HepG2 (cell line): ENCODE measurements around the gene ARIH1. TPM values are rescaled to one million over a fixed set of nuclear protein-coding genes. Genes with fewer than 3 reads are reported as not detected.

Experiments
- DNMT3B ChIP-seq: conservative IDR thresholded peaks from 2 replicates; pipeline ENCODE4 v1.6.1; 2016; ENCODE audit warnings: missing biosample characterization, control low read depth
- FOXJ3 ChIP-seq: sonication (generic); formaldehyde crosslinking; IDR thresholded peaks from 2 replicates; pipeline ENCODE4 v1.4.0; 2020; ENCODE audit warnings: missing genetic modification reagents, mild to moderate bottlenecking, borderline replicate concordance
- PHF21A ChIP-seq: sonication (generic); formaldehyde crosslinking; IDR thresholded peaks from 2 replicates; pipeline ENCODE4 v1.5.0; 2020; ENCODE audit warnings: mild to moderate bottlenecking, missing genetic modification reagents
- SAFB2 ChIP-seq: sonication (generic); formaldehyde crosslinking; IDR thresholded peaks from 2 replicates; pipeline ENCODE4 v1.5.1; 2020; ENCODE audit warnings: missing genetic modification reagents, low read depth, mild to moderate bottlenecking, borderline replicate concordance
- SALL2 ChIP-seq: sonication (generic); formaldehyde crosslinking; IDR thresholded peaks from 2 replicates; pipeline ENCODE4 v1.8.1; 2023; ENCODE audit warnings: mild to moderate bottlenecking, missing genetic modification reagents, inconsistent platforms
- SIX1 ChIP-seq: sonication (generic); formaldehyde crosslinking; IDR thresholded peaks from 2 replicates; pipeline ENCODE4 v1.4.0; 2020; ENCODE audit warnings: missing genetic modification reagents, borderline replicate concordance
- SMARCE1 ChIP-seq: fragments of 450-650 bp; IDR thresholded peaks from 2 replicates; pipeline ENCODE4 v1.6.1; 2017; ENCODE audit warnings: borderline replicate concordance
- SNAI1 ChIP-seq: sonication (generic); formaldehyde crosslinking; IDR thresholded peaks from 2 replicates; pipeline ENCODE4 v1.5.0; 2020; ENCODE audit warnings: mild to moderate bottlenecking, missing genetic modification reagents, borderline replicate concordance
- ZBTB7A ChIP-seq: sonication (generic); formaldehyde crosslinking; IDR thresholded peaks from 2 replicates; pipeline ENCODE4 v1.8.0; 2022; ENCODE audit warnings: mild to moderate bottlenecking, missing genetic modification reagents
- ZNF235 ChIP-seq: sonication (generic); formaldehyde crosslinking; IDR thresholded peaks from 2 replicates; pipeline ENCODE4 v1.8.1; 2023; ENCODE audit warnings: mild to moderate bottlenecking, missing genetic modification reagents, borderline replicate concordance
- ZNF33A ChIP-seq: sonication (generic); formaldehyde crosslinking; IDR thresholded peaks from 2 replicates; pipeline ENCODE4 v1.5.1; 2020; ENCODE audit warnings: missing genetic modification reagents, mild to moderate bottlenecking, moderate library complexity, borderline replicate concordance
- ZNF430 ChIP-seq: sonication (generic); formaldehyde crosslinking; IDR thresholded peaks from 2 replicates; pipeline ENCODE4 v1.9.0; 2021; ENCODE audit warnings: mild to moderate bottlenecking, missing genetic modification reagents
- ZNF598 ChIP-seq: sonication (generic); formaldehyde crosslinking; IDR thresholded peaks from 2 replicates; pipeline ENCODE4 v1.5.1; 2020; ENCODE audit warnings: mild to moderate bottlenecking, missing genetic modification reagents, borderline replicate concordance
- ZNF7 ChIP-seq: IDR thresholded peaks from 2 replicates; pipeline ENCODE4 v1.6.1; 2016; ENCODE audit warnings: missing biosample characterization, missing genetic modification reagents
- ZNF724P ChIP-seq: sonication (generic); formaldehyde crosslinking; IDR thresholded peaks from 2 replicates; pipeline ENCODE4 v1.8.0; 2022; ENCODE audit warnings: missing genetic modification reagents, borderline replicate concordance
- polyA plus RNA-seq, 8 experiments: library from polyadenylated mRNA; depleted of rRNA in 3 of 8; stranded (reverse) in 7 of 8; unstranded in 1 of 8; fragments of >200 nt; fragmentation: Illumina TruSeq in 4 of 8; extraction: Trizol in 4 of 8; gene quantifications; 2 replicates each; pipeline versions ENCODE4 v1.2.1 to v1.2.3, GENCODE V29; 2011 to 2016; ENCODE audit warnings: low read depth in 4 of 8, missing spikeins in 1 of 8, mixed read lengths in 1 of 8; ENCODE audit not compliant: insufficient read depth in 1 of 8
- total RNA-seq, 5 experiments: library from RNA; depleted of rRNA; stranded (reverse); fragments of >200 nt; fragmentation: Illumina TruSeq; extraction: Trizol; gene quantifications; 2 replicates each; pipeline ENCODE4 v1.2.3, GENCODE V29; 2016; ENCODE audit warnings: low read depth in 1 of 5
- TF ChIP-seq, protein P1 (sequence below): sonication (generic); formaldehyde crosslinking; IDR thresholded peaks from one replicate; pipeline ENCODE4 v1.5.1; 2020; ENCODE audit warnings: mild to moderate bottlenecking, missing genetic modification reagents; ENCODE audit errors: not compliant biosample characterization

ARIH1 gene
- total and polyA plus RNA-seq, 2 of the 13 experiments (the other 11 are each of a cell fraction or from before 2014, with no cell fraction given), result 38.8 to 59.8 TPM

DNA sequence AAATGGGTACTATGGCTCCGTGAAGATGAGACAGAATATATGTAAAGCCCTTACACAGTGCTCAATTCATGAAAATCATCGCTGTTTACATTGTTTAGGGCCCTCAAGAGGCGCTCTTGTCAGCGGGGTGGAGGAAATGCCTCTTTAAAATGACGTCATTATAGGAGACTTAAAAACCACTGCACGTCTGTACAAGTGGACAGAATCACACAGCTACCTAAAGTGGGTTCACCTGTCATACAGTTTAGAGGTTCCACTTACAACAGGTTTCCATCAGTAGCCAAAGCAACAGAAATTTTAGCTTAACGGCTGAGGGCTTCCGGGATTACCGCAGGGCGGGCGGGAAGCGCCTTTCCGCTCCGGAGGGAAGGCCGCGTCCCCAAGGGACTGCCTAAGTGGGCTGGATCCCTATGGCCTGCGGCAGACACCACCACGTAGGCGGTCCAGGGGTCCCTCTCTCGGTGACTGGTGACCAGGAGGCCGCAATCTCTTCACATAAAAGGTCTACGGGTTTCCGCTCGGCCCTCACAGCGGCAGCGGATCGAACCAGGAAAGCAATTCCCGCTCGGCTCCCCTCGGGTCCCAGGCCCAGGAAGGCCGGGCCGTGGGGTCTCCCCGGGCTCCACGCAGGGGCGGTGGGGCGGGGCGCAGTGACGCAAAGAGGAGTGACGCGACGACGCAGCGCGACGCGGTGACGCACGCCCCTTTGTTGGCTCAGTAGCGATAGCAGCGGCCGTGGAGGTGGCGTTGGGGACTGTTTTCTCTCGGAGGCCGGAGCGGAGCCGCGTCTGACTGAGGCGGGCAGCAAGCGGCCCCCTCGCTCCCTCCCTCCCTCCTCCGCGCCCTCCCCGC is at the start of gene ARIH1 (continued):
- TF ChIP-seq, protein P1, sequence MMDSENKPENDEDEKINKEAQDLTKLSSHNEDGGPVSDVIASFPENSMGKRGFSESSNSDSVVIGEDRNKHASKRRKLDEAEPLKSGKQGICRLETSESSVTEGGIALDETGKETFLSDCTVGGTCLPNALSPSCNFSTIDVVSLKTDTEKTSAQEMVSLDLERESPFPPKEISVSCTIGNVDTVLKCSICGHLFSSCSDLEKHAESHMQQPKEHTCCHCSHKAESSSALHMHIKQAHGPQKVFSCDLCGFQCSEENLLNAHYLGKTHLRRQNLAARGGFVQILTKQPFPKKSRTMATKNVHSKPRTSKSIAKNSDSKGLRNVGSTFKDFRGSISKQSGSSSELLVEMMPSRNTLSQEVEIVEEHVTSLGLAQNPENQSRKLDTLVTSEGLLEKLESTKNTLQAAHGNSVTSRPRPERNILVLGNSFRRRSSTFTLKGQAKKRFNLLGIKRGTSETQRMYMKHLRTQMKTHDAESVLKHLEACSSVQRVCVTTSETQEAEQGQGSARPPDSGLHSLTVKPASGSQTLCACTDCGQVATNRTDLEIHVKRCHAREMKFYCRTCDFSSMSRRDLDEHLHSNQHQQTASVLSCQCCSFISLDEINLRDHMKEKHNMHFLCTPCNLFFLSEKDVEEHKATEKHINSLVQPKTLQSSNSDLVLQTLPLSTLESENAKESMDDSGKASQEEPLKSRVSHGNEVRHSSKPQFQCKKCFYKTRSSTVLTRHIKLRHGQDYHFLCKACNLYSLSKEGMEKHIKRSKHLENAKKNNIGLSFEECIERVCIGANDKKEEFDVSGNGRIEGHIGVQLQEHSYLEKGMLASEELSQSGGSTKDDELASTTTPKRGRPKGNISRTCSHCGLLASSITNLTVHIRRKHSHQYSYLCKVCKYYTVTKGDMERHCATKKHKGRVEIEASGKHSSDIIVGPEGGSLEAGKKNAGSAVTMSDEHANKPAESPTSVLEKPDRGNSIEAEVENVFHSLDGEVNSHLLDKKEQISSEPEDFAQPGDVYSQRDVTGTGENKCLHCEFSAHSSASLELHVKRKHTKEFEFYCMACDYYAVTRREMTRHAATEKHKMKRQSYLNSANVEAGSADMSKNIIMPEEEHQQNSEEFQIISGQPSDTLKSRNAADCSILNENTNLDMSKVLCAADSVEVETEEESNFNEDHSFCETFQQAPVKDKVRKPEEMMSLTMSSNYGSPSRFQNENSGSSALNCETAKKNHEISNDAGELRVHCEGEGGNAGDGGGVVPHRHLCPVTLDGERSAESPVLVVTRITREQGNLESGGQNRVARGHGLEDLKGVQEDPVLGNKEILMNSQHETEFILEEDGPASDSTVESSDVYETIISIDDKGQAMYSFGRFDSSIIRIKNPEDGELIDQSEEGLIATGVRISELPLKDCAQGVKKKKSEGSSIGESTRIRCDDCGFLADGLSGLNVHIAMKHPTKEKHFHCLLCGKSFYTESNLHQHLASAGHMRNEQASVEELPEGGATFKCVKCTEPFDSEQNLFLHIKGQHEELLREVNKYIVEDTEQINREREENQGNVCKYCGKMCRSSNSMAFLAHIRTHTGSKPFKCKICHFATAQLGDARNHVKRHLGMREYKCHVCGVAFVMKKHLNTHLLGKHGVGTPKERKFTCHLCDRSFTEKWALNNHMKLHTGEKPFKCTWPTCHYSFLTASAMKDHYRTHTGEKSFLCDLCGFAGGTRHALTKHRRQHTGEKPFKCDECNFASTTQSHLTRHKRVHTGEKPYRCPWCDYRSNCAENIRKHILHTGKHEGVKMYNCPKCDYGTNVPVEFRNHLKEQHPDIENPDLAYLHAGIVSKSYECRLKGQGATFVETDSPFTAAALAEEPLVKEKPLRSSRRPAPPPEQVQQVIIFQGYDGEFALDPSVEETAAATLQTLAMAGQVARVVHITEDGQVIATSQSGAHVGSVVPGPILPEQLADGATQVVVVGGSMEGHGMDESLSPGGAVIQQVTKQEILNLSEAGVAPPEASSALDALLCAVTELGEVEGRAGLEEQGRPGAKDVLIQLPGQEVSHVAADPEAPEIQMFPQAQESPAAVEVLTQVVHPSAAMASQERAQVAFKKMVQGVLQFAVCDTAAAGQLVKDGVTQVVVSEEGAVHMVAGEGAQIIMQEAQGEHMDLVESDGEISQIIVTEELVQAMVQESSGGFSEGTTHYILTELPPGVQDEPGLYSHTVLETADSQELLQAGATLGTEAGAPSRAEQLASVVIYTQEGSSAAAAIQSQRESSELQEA (CRISPR knock-in tag), result peak; percentile 89
- TF ChIP-seq SMARCE1, result no peak
- 0 out of 2 replicates have a peak, but pooled peaks have one; percentile 10 for TF ChIP-seq SIX1 (CRISPR knock-in tag)
- no peak for TF ChIP-seq ZNF7 (CRISPR knock-in tag)
- no peak for TF ChIP-seq DNMT3B
- TF ChIP-seq ZNF430 (CRISPR knock-in tag), result peak; percentile 91
- peak; percentile 96; the same call in 1 of the 2 replicates for TF ChIP-seq ZNF598
- TF ChIP-seq SALL2 (CRISPR knock-in tag), result peak; percentile 84; the same call in 1 of the 2 replicates
- no peak for TF ChIP-seq SAFB2 (CRISPR knock-in tag)
- TF ChIP-seq ZNF235 (CRISPR knock-in tag), result no peak
- no peak; the same call in 1 of the 2 replicates for TF ChIP-seq ZBTB7A (CRISPR knock-in tag)
- TF ChIP-seq PHF21A, result peak; percentile 83
- TF ChIP-seq SNAI1 (CRISPR knock-in tag), result peak; percentile 85; the same call in 1 of the 2 replicates
- TF ChIP-seq ZNF33A (CRISPR knock-in tag), result no peak; the same call in 1 of the 2 replicates
- TF ChIP-seq FOXJ3 (CRISPR knock-in tag), result peak; percentile 77; the same call in 1 of the 2 replicates
- TF ChIP-seq ZNF724P (CRISPR knock-in tag), result peak; percentile 93
